ENCODE data around the gene ADCY10. TPM values are rescaled to one million over a fixed set of nuclear protein-coding genes. Genes with fewer than 3 reads are reported as not detected.

Gene ADCY10
- total RNA-seq, 1 experiment from 2014 or later: 0.20 TPM

GRCh38 chr1:167879508-167879907 is 34.4 kb downstream of the ADCY10 start:
- no CpG with 5 or more reads among the region's 1 CpG for WGBS (ENCODE audit: extremely low coverage, insufficient read length, low lambda C conversion rate)
- Histone ChIP-seq H3K9ac (ENCODE audit: extremely low read depth, insufficient read length, low read length) (no peak overlapping the region), H4K20me1 (ENCODE audit: control insufficient read depth, insufficient read depth, insufficient read length) (no peaks in the 10 kb centered on the region), H2BK20ac (ENCODE audit: low read depth, low read length, poor library complexity, severe bottlenecking) (no peak overlapping the region), H3K4ac (ENCODE audit: low read depth, low read length) (no peak overlapping the region), H3K79me1 (ENCODE audit: insufficient read depth, low read depth, low read length, poor library complexity, severe bottlenecking) (no peaks in the 10 kb centered on the region), H3K23me2 (ENCODE audit: insufficient read length, low read depth, low read length, poor library complexity, severe bottlenecking) (no peaks in the 10 kb centered on the region), H2BK15ac (ENCODE audit: low read depth, low read length) (no peak overlapping the region), H3K9me3 (ENCODE audit: control insufficient read depth, low read depth, low read length) (no peaks in the 10 kb centered on the region), H3K4me2 (ENCODE audit: insufficient read depth, insufficient read length, low read length) (no peak overlapping the region), H3K23ac (ENCODE audit: insufficient read length, low read depth, low read length) (no peak overlapping the region), H2AFZ (ENCODE audit: low read length) (no peak overlapping the region), H3K27ac (ENCODE audit: insufficient read length, low read depth, low read length) (no peak overlapping the region), H3K79me2 (ENCODE audit: insufficient read depth, low read length) (no peaks in the 10 kb centered on the region), H2AK5ac (ENCODE audit: insufficient read length, low read length) (no peak overlapping the region), H4K91ac (ENCODE audit: insufficient read length, low read depth, low read length) (no peak overlapping the region), H3K14ac (ENCODE audit: insufficient read depth, low read length) (no peak overlapping the region), H2BK5ac (ENCODE audit: insufficient read length, low read length) (no peak overlapping the region), H2BK120ac (ENCODE audit: low read depth, low read length, poor library complexity, severe bottlenecking) (no peak overlapping the region), H3T11ph (ENCODE audit: low read length) (no peak overlapping the region), H3K27me3 (ENCODE audit: insufficient read depth, low read length) (no peaks in the 10 kb centered on the region), H2BK12ac (ENCODE audit: insufficient read length, low read depth, low read length) (no peak overlapping the region), H3K18ac (ENCODE audit: insufficient read length, low read depth, low read length) (no peak overlapping the region), H4K8ac (replicated peaks; ENCODE audit: insufficient read length, low read depth, low read length) (no peak overlapping the region), H4K5ac (ENCODE audit: insufficient read length, low read depth, low read length) (no peak overlapping the region), H3K56ac (ENCODE audit: insufficient read length, low read depth, low read length) (no peak overlapping the region), H3K4me1 (ENCODE audit: insufficient read depth, low read length) (0 out of 2 replicates have a peak, but pooled peaks cover 3% of the 10 kb centered on the region)
- TF ChIP-seq CTCF (conservative IDR thresholded peaks at IDR 0.05): no peak
- Mint-ChIP-seq H3K27ac (no peak overlapping the region), H3K4me3 (no peak overlapping the region), H3K27me3 (ENCODE audit: low read depth) (no peaks in the 10 kb centered on the region), H3K4me1 (peaks cover 10% of the 10 kb centered on the region in 2 experiments), H3K36me3 (ENCODE audit: insufficient read depth in 1 of 3, low read depth in 3 of 3) (no peaks in the 10 kb centered on the region), H3K9me3 (no peaks in the 10 kb centered on the region)
- no peak for DNase-seq

Measured in H9 (cell line).